PC-9 (cell line): ENCODE measurements around the gene FBXL17. TPM values are rescaled to one million over a fixed set of nuclear protein-coding genes. Genes with fewer than 3 reads are reported as not detected.

Experiments
- BruUV-seq: library from RNA; stranded (reverse); fragments of 400-500 nt; replicated peaks from 2 replicates; lab custom pipeline; 2021; lab: Mats Ljungman, UMichigan
- CTCF ChIA-PET: fragments of 300-600 bp; sonication (Branson Sonifier 250); formaldehyde crosslinking; loops from one replicate; lab custom pipeline; 2022; ENCODE audit warnings: antibody characterized with exemption; lab: Charles Lee
- POLR2A ChIA-PET: fragments of 300-600 bp; sonication (Branson Sonifier 250); formaldehyde crosslinking; loops from one replicate; lab custom pipeline; 2022; ENCODE audit warnings: antibody characterized with exemption; ENCODE audit not compliant: unreplicated experiment; lab: Charles Lee
- DNase-seq, 2 experiments: peaks; one replicate each; pipeline versions ENCODE4 v3.0.0 to v3.0.0-alpha.2; 2015 to 2022; ENCODE audit warnings: mixed read lengths in 1 of 2
- H2AFZ ChIP-seq: fragments of 200-600 bp; sonication (generic); 2 replicates; pipeline ENCODE4 v1.8.1; 2017; ENCODE audit warnings: antibody characterized with exemption
- H3F3A ChIP-seq: fragments of 200-600 bp; sonication (generic); 2 replicates; pipeline ENCODE4 v1.8.1; 2017; ENCODE audit warnings: antibody characterized with exemption, mild to moderate bottlenecking, low read depth; ENCODE audit not compliant: insufficient read depth
- H3K27ac ChIP-seq: fragments of 200-600 bp; sonication (generic); 2 replicates; pipeline ENCODE4 v1.6.1; 2016; ENCODE audit warnings: mixed run types
- H3K27me3 ChIP-seq: fragments of 200-600 bp; sonication (generic); 2 replicates; pipeline ENCODE4 v1.6.1; 2016; ENCODE audit warnings: low read depth, mixed run types; ENCODE audit not compliant: insufficient read depth
- H3K36me3 ChIP-seq: fragments of 200-600 bp; sonication (generic); 2 replicates; pipeline ENCODE4 v1.6.1; 2016; ENCODE audit warnings: low read depth, mixed run types
- H3K4me1 ChIP-seq: fragments of 200-600 bp; sonication (generic); replicated peaks from 2 replicates; pipeline ENCODE4 v1.6.1; 2016; ENCODE audit warnings: mixed run types; ENCODE audit not compliant: insufficient read depth
- H3K4me2 ChIP-seq: fragments of 200-600 bp; sonication (generic); 2 replicates; pipeline ENCODE4 v1.6.1; 2017; ENCODE audit warnings: mixed run types
- H3K4me3 ChIP-seq: fragments of 200-600 bp; sonication (generic); 2 replicates; pipeline ENCODE4 v1.6.1; 2016; ENCODE audit warnings: mixed run types
- H3K79me2 ChIP-seq: fragments of 200-600 bp; sonication (generic); 2 replicates; pipeline ENCODE4 v1.6.1; 2017; ENCODE audit warnings: low read depth, mixed run types
- H3K9me2 ChIP-seq: fragments of 200-600 bp; sonication (generic); 2 replicates; pipeline ENCODE4 v1.8.1; 2017; ENCODE audit warnings: mild to moderate bottlenecking; ENCODE audit not compliant: insufficient read depth
- H3K9me3 ChIP-seq: fragments of 200-600 bp; sonication (generic); 2 replicates; pipeline ENCODE4 v1.8.1; 2016; ENCODE audit warnings: low read depth; ENCODE audit not compliant: insufficient read depth
- H4K20me1 ChIP-seq: fragments of 200-600 bp; sonication (generic); 2 replicates; pipeline ENCODE4 v1.8.1; 2017; ENCODE audit not compliant: insufficient read depth
- EZH2 ChIP-seq: fragments of 200-600 bp; sonication (generic); IDR thresholded peaks from 2 replicates; pipeline ENCODE4 v1.8.0; 2017; ENCODE audit warnings: antibody characterized with exemption, low read depth
- intact Hi-C: fragments of 100-400 bp; cut with micrococcal nuclease; formaldehyde crosslinking; loops from one replicate; pipeline ENCODE4 v1.10.0; 2022; ENCODE audit not compliant: unreplicated experiment
- total RNA-seq: library from RNA; stranded (reverse); gene quantifications from 2 replicates; pipeline ENCODE4 v1.2.3, GENCODE V29; 2021
- TF ChIP-seq, protein P1 (sequence below): fragments of 200-600 bp; sonication (generic); conservative IDR thresholded peaks from 2 replicates; pipeline ENCODE4 v1.6.1; 2017; ENCODE audit warnings: mixed run types, antibody characterized with exemption, mild to moderate bottlenecking, moderate library complexity

FBXL17 gene
- total RNA-seq, 1 experiment from 2014 or later = 19.5 TPM

DNA sequence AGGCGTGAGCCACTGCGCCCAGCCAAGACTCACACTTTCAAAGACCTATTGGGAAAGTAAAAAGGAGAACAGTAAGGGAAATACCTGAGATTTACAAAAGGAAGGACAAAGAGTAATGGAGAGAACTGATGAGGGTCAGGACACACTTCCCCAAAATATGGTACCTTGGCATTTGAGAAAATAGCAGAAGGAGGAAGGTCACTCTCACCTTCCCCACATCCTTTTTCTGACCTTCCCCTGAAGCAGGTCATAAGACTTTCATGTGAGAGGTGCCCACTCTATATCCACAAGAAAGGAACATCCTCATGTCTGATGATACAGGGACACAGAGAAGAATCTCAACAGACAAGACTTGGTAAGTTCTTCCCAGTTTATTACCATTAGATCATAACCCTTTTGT, 272.8 kb downstream of the FBXL17 start:
- Histone ChIP-seq H3F3A (no peaks in the 10 kb centered on the region), H3K79me2 (no peaks in the 10 kb centered on the region), H3K27ac (no peak overlapping the region), H3K27me3 (no peaks in the 10 kb centered on the region), H2AFZ (no peak overlapping the region), H3K4me3 (no peak overlapping the region), H3K4me2 (no peak overlapping the region), H3K9me2 (no peaks in the 10 kb centered on the region), H3K9me3 (no peaks in the 10 kb centered on the region), H3K36me3 (no peaks in the 10 kb centered on the region), H4K20me1 (no peaks in the 10 kb centered on the region), H3K4me1 (no peaks in the 10 kb centered on the region)
- intact Hi-C loops = no loop called here
- DNase-seq = no peak
- ChIA-PET CTCF (no interaction called here), POLR2A (no interaction called here)
- no TSS peak for BruUV-seq
- no peak for TF ChIP-seq EZH2
- TF ChIP-seq, protein P1, sequence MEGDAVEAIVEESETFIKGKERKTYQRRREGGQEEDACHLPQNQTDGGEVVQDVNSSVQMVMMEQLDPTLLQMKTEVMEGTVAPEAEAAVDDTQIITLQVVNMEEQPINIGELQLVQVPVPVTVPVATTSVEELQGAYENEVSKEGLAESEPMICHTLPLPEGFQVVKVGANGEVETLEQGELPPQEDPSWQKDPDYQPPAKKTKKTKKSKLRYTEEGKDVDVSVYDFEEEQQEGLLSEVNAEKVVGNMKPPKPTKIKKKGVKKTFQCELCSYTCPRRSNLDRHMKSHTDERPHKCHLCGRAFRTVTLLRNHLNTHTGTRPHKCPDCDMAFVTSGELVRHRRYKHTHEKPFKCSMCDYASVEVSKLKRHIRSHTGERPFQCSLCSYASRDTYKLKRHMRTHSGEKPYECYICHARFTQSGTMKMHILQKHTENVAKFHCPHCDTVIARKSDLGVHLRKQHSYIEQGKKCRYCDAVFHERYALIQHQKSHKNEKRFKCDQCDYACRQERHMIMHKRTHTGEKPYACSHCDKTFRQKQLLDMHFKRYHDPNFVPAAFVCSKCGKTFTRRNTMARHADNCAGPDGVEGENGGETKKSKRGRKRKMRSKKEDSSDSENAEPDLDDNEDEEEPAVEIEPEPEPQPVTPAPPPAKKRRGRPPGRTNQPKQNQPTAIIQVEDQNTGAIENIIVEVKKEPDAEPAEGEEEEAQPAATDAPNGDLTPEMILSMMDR = no peak

DNA sequence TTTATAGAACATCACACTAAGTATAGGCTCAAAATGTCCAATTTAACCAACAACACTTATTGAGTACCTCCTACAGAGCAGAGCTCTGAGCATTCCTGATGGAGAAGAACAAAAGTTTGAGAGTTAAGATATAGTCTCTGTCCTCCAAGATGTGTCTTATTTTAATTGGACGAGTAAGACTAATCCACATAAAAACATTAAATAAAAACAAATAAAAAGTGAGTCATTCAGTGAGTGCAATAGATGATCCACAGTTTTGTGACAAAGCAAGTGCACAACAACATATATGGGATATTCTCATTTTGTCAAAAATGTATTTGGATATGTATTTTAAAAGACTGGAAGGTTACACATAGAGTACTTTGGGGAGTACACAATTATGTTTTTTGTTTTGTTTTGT, 277.4 kb downstream of the FBXL17 start:
- intact Hi-C loops = no loop called here
- CTCF ChIA-PET = no interaction called here

DNA sequence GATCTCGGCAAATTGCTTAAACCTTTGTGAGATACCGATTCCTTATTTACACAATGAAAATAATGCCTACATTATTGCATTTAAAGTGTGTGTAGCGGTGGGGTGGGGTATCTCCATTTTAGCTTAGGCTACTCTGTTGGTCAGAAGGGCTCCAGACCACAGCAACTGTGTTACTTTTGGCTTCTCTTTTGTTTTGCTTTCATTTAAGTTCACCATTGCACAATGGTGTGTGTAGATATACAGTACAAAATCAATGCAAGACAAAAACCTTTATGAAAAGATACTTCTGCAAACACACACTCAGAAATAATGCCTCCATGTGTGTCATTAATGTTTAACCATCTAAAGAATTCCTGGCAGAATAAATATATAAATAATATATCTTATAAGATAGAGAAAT, 279.4 kb downstream of the FBXL17 start:
- Histone ChIP-seq H3K36me3 (no peaks in the 10 kb centered on the region), H3K9me2 (no peaks in the 10 kb centered on the region; the same call in 1 of the 2 replicates), H3K27me3 (no peaks in the 10 kb centered on the region), H3K4me1 (no peaks in the 10 kb centered on the region), H2AFZ (no peak overlapping the region), H3K4me2 (no peak overlapping the region), H3K9me3 (no peaks in the 10 kb centered on the region), H3K27ac (no peak overlapping the region), H4K20me1 (no peaks in the 10 kb centered on the region), H3K79me2 (no peaks in the 10 kb centered on the region), H3K4me3 (no peak overlapping the region), H3F3A (no peaks in the 10 kb centered on the region)
- DNase-seq = no peak
- intact Hi-C loops = no loop called here
- no TSS peak for BruUV-seq
- TF ChIP-seq, protein P1 = no peak
- no peak for TF ChIP-seq EZH2
- ChIA-PET POLR2A (no interaction called here), CTCF (no interaction called here)

More for the DNA sequence above, 277.4 kb downstream of the FBXL17 start:
- Histone ChIP-seq H3K4me2 (no peak overlapping the region), H3K36me3 (no peaks in the 10 kb centered on the region), H4K20me1 (no peaks in the 10 kb centered on the region), H3K4me1 (no peaks in the 10 kb centered on the region), H3K27ac (no peak overlapping the region), H3K9me2 (no peaks in the 10 kb centered on the region; the same call in 1 of the 2 replicates), H3K79me2 (no peaks in the 10 kb centered on the region), H3K9me3 (no peaks in the 10 kb centered on the region), H3K4me3 (no peak overlapping the region), H3K27me3 (no peaks in the 10 kb centered on the region), H2AFZ (no peak overlapping the region), H3F3A (no peaks in the 10 kb centered on the region)
- BruUV-seq = no TSS peak
- POLR2A ChIA-PET = no interaction called here
- TF ChIP-seq EZH2 = no peak
- TF ChIP-seq, protein P1 = no peak
- no peak for DNase-seq
